Ishikawa (cell line): Measurements from ENCODE around the gene POLR3A.

Source experiments
- CEBPB ChIP-seq: IDR thresholded peaks from 2 replicates; pipeline ENCODE4 v1.6.1; 2012
- CREB1 ChIP-seq: IDR thresholded peaks from 2 replicates; pipeline ENCODE4 v1.6.1; 2012; ENCODE audit warnings: low read depth
- EGR1 ChIP-seq: IDR thresholded peaks from 2 replicates; pipeline ENCODE4 v1.6.1; 2012
- EP300 ChIP-seq: IDR thresholded peaks from 2 replicates; pipeline ENCODE4 v1.6.1; 2012; ENCODE audit warnings: borderline replicate concordance
- FOXM1 ChIP-seq: IDR thresholded peaks from 2 replicates; pipeline ENCODE4 v1.6.1; 2012; ENCODE audit warnings: low read depth, borderline replicate concordance
- NFIC ChIP-seq: IDR thresholded peaks from 2 replicates; pipeline ENCODE4 v1.6.1; 2012
- RAD21 ChIP-seq: IDR thresholded peaks from 2 replicates; pipeline ENCODE4 v1.6.1; 2012; ENCODE audit warnings: low read depth
- TAF1 ChIP-seq: IDR thresholded peaks from 2 replicates; pipeline ENCODE4 v1.6.1; 2012; ENCODE audit warnings: low read depth, mild to moderate bottlenecking
- TEAD4 ChIP-seq: IDR thresholded peaks from 2 replicates; pipeline ENCODE4 v1.6.1; 2012
- USF1 ChIP-seq: IDR thresholded peaks from 2 replicates; pipeline ENCODE4 v1.6.1; 2012
- YY1 ChIP-seq: IDR thresholded peaks from 2 replicates; pipeline ENCODE4 v1.6.1; 2012; ENCODE audit warnings: low read depth
- TF ChIP-seq, protein P1 (sequence below): IDR thresholded peaks from 2 replicates; pipeline ENCODE4 v1.6.1; 2012

DNA sequence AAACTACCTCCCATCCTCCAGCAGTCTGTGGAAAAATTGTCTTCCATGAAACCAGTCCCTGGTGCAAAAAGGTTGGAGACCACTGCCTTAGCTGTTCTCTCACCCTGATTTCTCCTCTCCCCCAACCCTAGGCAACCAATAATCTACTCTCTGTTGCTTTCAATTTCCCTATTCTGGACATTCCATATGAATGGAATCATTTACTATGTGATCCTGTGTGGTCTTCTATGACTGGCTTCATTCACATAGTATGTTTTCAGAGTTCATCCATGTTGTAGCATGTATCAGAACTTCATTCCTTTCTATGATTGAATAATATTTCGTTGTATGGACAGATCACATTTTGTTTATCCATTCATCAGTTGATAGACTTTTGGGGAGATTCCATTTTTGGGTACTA, 64.5 kb downstream of the POLR3A start:
- TF ChIP-seq CEBPB (no peak), EGR1 (no peak), FOXM1 (no peak), EP300 (no peak), USF1 (no peak), TAF1 (no peak), TEAD4 (no peak), YY1 (no peak), RAD21 (no peak), CREB1 (no peak), NFIC (no peak)
- TF ChIP-seq, protein P1, sequence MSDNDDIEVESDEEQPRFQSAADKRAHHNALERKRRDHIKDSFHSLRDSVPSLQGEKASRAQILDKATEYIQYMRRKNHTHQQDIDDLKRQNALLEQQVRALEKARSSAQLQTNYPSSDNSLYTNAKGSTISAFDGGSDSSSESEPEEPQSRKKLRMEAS, result no peak
